SH-SY5Y (cell line): ENCODE results near the gene DDO.

Experiments used
- GATA2 ChIP-seq: IDR thresholded peaks from 2 replicates; pipeline ENCODE4 v1.6.1; 2011; ENCODE audit warnings: mild to moderate bottlenecking, low read depth, low read length
- GATA3 ChIP-seq: IDR thresholded peaks from 2 replicates; pipeline ENCODE4 v1.6.1; 2011; ENCODE audit warnings: low read depth, mild to moderate bottlenecking, low read length, moderate library complexity

The DDO gene

DNA sequence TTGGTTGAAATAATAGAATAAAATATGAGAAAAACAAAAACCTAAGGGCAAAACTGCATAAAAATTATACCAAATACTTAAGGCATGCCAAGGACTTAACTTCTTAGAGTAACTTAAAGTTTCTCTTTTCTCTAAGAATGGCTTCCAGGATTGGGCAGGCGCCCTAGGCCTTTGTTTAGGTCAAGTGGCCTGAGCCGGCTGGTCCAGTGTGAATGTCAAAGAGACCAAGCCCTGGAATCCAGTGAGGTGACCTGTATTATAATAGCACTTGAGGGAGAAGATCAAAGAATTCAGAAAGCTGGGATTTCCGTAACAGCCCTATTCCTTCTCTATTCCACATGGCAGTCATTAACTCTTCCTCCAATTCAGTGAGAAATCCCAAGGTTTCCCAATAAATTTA is 63.8 kb downstream of the DDO start:
- TF ChIP-seq GATA3 (no peak), GATA2 (no peak)

DNA sequence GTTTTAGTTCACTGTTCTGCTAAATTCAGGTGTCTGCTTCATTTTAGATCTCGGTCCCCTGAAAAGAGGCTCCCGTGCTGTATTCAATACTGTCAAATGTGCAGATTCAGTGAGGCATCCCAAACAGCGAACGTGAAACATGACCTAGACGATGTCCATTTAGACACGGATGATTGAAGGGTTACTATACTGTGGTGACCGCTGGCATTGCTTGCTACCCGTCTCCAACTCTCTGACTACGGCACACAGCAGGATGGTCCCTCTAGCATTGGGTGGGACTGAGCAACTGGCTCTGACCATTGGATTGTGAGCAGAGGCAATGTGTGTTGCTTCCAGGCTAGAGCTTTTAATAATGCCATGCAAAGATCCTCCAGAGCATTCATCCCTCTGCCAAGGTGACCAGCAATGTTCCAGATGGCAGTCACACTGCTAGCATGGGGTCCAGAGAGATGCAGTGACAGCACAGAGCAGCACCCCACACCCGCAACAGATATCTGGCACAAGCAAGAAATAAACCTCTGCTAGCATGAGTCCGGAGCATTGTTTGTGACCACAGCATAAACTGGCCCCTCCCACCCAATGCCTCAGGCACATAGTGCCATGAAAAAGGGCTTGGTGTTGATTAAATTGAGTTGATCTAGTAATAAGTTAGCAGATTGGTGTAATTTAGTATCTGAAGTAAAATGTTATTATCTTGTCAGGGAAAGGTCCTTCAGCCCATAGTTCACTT is 66.2 kb downstream of the DDO start:
- TF ChIP-seq GATA3, result no peak
- no peak for TF ChIP-seq GATA2

GRCh38 chr6:110345025-110345424 is 70.3 kb downstream of the DDO start:
- no peak for TF ChIP-seq GATA2
- no peak for TF ChIP-seq GATA3

DNA sequence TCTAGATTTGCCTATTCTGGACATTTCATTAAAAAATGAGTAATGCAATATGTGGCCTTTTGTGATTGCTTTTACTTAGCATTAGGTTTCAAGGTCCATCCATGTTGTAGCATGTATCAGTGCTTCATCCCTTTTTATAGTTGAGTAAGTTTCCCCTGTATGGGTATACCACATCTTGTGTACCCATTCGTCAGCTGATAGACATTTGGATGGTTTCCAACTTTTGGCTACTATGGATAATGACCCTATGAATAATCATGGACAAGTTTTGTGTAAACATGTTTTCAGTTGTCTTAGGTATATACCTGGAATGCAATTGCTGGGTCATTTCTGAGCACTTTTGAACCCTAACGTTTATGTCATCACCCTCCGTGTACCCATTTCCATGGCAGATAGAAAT is 72.6 kb downstream of the DDO start:
- TF ChIP-seq GATA3 (no peak), GATA2 (no peak)
